GM21526 (cell line): ENCODE results near the gene MMS19.

Experiments
- ATAC-seq: cut with Tn5 transposase; IDR thresholded peaks from one replicate; pipeline ENCODE4 v1.9.1; 2021; ENCODE audit warnings: moderate library complexity; ENCODE audit not compliant: unreplicated experiment, low FRiP score

MMS19 gene

DNA sequence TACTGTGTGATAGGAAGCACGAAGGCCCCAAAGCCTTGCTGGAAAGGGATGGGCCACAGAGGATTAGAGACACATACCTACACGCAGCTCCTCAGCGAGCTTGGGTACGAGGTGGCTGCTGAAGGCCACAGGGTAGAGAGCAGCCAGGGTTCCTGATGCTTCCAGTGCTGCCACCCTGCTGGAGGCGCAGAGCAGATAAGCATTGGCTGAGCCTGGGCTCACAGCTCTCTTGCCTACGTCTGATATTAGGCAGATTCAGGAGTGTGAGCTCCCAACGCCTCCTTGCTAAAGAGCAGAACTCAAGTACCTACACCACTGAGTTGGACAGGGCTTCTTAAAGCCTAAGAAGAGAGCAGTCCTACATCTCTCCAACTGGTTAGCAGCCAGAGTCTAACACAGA lies 32.2 kb downstream of the MMS19 start:
- no peak for ATAC-seq

DNA sequence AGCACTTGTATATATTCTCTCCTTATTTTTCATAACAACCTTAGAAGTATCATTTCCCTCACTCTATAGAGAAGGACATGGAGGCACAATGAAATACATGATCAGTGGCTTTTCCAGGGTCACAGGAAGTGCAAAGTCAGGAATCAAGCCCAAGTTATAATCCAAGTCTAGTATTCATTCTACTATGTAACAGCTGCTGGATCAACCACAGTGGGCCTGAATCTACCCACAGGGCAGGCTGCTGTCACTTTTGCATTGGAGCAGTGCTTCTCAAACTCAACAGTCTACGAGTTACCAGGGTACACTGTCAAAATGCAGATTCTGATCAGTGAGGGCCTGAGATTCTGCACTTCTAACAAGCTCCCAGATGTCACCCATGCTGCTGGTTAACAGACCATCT lies 34.0 kb downstream of the MMS19 start:
- no peak for ATAC-seq

DNA sequence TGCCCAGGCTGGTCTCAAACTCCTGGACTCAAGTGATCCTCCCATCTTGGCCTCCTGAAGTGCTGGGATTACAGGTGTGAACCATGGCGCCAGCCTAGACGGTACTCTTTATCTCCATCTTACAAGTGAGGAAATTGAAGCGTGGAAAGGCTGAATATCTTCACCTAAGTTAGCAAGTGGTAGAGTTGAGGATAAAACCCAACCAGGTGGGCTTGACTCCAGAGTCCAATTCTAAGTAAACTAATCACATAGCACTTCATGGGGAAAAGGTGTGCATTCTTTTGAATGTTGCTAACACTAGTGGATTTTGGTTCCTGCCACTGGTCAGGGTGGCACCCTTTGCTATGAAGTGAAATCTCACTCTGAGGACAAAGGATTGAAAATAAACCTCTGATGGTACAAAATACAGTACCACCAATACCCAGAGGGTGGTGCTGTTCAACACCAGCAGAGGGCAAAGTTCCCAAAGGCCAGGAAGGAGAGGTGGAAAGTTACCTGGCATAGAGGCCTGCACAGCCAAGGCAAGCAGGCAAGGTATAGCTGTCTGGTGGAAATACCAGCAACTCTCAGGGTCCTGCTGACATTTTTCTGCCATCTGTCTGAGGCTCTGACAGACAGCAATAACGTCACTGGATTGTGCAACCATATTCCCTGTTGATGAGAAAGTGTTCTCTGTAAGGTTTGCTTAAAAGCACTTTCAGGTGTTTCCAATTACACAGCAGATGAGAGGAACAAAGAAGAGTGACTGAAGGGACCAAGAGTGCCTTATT lies 34.7 kb downstream of the MMS19 start:
- ATAC-seq: no peak

DNA sequence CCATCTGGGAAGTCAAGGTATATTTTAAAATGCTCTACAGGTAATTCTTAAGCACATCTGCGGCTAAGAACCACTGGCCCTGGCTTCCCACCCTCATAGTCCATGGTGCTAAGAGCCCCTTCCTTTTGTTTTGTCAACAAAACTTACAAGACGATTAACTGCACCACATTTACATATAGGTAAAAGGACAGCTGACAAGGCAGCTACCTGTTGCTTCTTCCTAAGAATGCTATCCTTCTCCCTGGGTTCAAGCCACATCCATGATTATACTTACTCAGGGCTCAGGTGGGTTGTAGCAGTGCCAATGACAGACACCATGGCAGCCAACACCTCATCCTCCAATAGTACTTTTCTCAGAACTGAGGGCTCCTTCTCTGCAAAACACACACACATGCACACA lies 35.9 kb downstream of the MMS19 start:
- ATAC-seq: no peak

DNA sequence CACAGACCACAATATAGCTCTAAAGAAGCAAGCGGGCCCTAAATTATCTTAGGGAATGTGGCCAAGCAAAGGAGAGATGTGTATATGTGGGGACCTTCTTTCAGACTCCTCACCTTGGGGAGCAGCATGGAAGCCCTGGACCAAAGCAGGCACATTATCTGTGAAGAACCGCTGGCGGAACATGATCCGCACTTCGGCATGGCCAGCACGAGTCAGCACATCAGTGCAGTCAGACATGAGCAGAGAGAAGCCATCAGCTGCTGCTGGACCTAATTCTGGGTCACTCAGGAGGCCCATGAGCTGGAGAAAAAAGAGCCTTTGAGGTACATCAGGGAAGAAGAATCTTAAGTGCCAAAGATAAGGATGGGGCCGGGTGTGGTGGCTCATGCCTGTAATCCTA lies 38.3 kb downstream of the MMS19 start:
- ATAC-seq: no peak

DNA sequence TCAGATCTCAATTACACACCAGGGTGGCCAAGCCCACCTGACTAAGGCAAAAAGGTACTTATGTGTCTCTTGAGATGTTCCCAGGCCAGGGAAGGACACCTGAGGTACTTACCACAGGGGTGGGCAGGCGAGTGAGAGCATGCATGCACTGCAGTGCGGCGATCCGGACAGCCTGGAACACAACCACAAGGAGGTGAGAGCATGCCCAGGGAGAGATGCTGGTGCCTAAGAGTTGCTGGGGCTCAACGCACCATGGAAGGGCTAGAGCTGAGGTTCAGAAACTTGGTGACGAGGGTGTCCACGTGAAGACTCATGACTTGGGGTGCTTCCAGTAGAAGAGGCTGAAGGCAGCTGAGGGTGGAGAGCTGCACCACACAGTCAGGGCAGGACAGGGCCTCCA lies 39.1 kb downstream of the MMS19 start:
- ATAC-seq: no peak

DNA sequence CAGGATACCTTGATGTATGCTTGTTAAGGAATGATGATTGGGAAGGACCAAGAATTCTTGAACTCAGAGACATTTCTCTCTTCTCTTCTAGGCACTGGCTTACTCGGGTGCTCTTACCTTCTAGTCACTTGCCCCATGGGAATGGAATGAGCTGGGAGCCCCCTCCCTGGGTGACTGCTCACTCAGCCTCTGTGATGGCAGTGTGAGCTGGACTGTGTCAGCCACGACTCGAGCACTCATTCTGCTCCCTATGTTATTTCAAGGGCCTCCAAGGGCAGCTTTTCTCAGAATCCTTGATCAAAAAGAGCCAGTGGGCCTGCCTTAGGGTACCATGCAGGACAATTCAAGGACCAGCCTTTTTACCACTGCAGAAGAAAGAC lies 41.5 kb downstream of the MMS19 start:
- no peak for ATAC-seq

DNA sequence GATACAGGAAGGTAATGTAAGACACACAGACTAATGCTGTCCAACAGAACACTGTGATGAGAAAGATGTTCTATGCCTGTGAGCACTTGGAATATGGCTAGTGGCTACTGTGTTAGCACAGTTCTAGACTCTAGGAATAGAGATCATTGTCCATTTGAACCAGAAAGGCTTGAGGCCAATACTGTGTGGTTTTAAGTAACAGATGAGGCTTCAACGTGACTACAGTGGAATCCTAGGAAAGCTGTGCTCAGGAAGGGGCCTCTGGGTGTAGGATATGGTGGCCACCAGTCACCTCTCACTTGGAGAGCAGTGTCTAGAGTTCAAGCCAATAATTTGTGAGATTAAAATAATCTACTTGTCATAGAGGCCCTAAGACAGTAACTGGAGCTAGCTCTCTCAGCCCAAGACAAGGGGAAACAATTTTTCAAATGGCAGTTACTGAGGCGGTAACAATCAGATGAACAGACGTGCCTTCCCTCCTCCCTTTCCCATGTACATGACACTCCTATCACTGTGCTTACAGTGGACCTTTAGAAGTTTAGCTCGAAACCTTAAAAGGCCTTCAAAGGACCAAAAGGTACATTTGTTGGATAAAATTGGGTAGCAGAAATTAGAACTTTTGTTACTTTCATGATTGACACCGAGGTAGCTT lies 42.1 kb downstream of the MMS19 start:
- ATAC-seq: no peak

DNA sequence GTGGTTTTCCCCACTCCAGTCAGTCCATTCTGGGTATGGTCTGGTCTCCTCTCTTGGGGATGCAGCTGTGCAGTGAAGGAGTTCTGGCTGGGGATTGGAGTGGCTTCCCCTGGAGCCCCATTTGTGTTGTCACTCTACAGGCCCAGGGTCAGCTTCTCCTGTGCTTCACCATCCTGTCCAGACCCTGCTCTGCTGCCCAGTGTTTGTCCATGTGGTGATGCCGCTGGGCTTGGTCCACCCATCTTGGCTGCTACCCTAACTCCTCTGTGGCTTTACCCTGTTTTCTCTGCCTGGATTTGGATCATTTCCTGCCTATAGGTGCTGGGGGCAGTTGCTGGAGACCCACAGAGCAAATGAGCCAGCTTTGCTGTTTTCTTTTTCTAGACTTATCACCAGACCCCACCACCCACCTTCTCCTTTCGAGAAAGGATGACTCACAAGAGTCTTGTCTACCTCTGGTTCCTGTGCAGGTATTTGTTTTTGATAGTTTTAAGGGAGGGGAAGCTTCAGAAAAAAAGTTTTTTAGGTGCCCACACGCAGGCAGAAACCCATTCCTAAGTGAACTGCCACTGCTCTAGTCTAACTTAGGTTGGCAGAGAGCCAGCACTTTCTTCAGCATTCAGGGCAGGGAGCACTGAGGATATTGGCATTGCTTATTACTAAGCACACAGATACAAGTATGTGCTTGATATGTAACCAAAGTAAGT lies 43.7 kb downstream of the MMS19 start:
- ATAC-seq: no peak

DNA sequence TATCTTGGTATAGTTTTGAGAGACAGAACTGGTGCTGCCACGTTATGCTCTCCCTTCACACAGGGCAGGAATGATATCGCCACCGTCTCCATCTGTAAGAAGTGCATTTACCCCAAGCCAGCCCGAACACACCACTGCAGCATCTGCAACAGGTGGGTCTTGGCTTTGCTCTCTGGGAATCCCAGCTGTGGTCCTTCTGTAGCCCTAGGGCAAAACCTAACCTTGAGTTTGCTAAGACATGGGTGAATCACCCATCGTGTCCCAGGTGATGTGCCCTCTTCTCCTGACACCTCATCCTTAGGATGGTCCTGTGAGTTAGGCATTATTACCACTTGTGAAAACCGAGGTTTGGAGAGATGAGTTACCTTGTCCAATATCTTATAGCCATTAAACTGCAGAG lies 45.9 kb downstream of the MMS19 start:
- no peak for ATAC-seq

DNA sequence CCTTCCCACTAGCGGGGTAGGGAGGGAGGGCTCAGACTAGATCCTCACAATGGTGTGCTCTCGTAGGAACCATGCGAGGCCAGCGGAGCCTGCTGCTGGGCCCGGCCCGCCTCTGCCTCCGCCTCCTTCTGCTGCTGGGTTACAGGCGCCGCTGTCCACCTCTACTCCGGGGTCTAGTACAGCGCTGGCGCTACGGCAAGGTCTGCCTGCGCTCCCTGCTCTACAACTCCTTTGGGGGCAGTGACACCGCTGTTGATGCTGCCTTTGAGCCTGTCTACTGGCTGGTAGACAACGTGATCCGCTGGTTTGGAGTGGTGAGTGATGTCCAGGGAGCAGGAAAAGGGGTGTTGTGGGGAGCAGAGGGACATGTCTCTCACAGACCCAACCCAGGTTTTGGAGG lies 46.6 kb downstream of the MMS19 start:
- ATAC-seq: no peak

DNA sequence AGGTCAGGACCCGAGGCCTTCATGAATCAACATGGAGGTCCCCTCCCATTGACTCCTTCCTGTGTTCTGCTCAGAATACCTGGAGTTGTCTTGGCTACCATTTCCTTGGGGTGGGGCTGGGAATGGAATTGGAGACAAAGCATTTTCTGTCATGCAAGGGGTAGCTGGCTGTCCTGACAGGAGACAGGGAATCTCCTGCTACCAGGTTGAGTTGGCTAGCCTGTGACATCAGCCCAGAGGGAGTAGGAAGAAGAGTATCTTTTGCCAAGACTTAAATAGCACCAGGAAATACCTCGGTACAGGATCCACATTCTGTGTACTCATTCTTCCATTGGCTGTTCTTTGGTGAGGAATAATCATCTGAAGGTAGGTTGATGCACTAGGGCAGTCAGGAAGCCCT lies 47.4 kb downstream of the MMS19 start:
- ATAC-seq: no peak

DNA sequence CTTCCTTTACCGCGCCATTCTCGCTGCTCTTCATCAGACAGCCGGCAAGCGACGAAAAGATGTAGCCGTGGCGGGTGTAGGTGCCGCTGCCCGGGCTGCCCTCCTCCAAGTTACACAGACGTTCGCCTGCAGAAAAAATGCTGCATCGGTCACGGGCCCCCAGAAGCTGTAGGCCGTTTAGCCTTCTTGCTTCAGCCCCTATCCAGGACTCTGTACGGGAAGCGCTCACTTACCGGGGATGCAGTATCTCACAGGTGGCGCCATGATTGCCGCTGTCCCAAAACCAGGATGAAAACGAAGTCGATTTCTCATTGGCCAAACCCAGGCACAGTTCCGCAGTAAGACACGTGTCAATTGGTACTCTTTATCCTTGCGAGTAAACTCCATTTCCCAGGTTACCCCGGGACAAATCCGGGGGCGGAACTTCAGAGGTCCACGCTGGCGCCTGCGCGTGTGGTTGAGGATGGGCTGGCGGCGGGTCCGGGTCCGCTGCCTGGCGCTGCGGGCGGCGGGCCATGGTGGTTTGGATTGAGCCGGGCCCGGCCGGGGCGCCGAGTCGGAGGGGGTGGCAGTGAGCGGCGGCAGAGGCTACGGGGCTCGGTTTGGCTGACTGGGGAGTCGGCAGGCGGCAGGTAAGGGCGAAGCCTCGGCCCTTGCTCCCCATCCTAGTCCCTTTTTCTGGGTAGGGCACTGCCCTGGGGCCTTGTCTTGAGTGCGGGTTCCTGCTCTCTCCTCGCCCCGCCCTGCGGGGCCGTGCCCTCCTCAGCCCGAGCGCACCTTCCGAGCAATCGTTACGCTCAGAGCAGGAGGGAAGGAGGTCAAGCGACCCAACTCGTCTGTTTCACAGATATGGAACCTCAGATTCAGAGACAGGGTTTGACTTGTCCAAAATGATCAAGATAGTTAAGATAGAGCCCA lies 52.2 kb downstream of the MMS19 start, which contains the start of the genes EXOSC1 and ZDHHC16:
TSS of gene EXOSC1 (minus strand) at position 285 of the 918 bp plus-strand sequence. CDS start at position 264, 21 bp downstream.
TSS of gene ZDHHC16 (plus strand) at position 454 of the 918 bp plus-strand sequence. CDS start 5,501 bp downstream, outside the sequence.
- ATAC-seq: peak; percentile 94

DNA sequence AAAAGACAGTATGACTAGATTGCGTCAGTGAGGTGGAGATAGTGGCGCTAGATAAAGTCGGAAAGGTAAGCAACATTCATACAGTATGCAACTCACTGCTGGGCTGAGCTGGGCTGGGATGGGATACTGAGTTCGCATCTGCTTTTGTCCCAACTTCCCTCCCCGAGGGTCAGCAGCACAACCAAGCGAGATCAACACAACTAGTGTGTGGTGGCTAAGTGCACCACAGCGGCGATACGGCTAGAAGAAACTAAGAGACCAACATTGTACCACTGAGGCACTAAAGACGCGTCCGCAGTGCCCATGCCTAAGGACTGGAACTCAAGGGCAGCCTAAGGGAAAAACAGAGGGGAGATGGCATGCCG lies 52.9 kb downstream of the MMS19 start:
- ATAC-seq: no peak

DNA sequence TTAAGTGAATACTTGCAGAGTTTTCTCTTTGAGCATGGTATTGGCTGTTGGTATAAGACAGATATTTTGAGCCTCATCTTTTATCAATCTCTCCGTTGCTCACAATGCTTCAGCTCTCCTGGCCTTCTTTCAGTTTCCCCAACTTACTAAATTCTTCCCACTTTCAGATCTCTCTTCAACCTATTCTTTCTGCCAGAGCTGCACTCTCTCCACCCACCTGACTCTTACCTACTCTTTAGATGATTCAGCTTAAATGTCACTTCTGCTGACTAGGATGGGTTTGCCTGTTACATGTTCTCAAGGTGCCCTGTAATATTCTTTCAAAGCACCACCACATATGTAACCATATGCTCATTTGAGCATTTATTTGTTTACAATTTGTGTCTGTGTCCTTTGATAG lies 54.0 kb downstream of the MMS19 start:
- ATAC-seq: no peak

DNA sequence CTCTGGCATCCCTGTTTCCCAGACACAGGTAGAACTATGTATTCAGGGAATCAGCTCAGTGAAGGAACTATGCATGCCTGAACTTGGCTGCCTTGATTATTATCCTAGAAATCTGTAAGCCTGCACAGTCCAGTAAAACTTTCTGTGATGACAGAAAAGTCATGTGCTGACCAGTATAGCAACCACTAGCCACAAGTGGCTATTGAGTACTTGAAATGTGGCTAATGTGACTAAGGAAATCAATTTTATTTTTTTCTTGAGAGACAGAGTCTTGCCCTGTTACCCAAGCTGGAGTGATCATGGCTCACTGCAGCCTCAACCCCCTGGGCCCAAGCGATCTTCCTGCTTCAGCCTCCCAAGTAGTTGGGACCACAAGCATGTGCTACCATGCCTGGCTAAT lies 55.9 kb downstream of the MMS19 start:
- no peak for ATAC-seq

DNA sequence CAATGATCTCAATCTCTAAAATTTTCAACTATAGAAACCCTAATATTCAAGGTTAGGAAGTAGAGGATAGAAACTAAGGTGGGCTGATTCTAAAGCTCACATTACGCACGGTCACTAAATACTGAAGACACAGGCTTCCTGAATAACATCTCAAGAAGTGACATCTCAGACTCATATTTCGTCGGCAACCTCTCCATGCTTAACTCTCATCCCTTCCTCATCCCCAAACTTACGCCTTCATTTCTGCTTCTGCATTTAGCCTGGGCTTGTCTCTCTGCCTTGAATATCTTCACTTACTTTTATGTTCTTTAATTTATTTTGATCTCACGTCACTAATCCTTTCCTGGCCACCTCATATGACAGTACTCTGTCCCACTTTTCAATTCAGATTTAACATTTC lies 63.0 kb downstream of the MMS19 start:
- ATAC-seq: no peak

DNA sequence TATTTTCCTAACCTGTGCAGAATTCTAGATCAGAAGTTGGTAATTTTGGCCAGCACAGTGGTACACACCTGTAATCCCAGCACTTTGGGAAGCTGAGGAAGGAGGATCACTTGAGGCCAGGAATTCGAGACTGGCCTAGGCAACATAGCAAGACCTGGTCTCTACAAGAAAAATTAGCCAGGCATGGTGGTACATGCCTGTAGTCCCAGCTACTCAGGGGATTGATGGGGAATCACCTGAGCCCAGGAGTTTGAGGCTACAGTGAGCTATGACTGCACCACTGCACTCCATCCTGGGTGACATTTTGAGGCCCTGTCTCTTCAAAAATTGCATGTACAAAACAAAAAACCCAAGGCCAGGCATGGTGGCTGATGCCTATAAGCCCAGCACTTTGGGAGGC lies 63.7 kb downstream of the MMS19 start:
- ATAC-seq: no peak

DNA sequence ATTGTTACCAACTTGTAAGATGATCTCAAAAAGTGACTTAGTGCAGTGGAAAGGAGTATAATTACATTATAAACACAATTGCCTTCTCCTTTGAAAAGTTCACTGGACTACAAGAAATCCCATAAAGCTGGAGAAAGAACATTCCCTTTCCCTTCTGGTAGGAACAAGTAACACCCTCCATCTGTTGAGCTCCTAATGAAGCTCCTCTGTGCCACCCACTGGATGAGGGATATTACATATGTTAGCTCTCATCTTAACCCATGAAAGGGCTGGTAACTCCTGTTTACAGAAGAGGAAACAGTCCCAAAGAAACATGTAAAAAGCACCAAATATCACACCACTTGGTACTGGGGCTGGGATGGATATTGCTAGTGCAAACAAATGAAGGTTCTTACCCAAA lies 64.2 kb downstream of the MMS19 start:
- ATAC-seq: no peak

DNA sequence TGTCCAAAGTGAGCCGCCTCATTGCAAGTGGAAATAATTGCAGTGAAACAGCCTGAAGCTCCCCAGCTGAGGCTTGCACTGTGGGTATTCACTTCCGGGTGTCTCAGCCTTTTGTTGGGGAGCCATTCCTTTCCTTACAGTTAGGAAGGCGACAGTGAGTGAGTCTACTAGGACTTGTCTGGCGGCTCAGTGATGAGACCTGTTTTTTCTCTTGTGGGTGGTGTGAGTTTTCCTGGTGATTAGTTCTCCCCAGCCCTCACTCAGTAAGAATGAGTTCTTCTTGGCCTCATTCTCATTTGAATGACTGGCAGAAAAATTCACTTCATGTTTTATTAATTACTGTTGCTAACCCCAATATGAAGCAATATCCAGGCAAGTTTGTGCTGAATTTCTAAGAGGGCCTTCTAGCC lies 69.6 kb downstream of the MMS19 start:
- ATAC-seq: no peak
